IPS DF 19.7 (cell line): ENCODE data around the gene TNRC6A.
"Not testable (repeated sequence)": the region's sequence is repeated elsewhere in the genome, so short reads cannot be mapped to it uniquely, and the experiment has no call there.

ENCODE experiments used
- DNase-seq: peaks from one replicate; pipeline ENCODE4 v3.0.0-alpha.2; 2013; ENCODE audit warnings: low read depth, low spot score

Gene TNRC6A

DNA sequence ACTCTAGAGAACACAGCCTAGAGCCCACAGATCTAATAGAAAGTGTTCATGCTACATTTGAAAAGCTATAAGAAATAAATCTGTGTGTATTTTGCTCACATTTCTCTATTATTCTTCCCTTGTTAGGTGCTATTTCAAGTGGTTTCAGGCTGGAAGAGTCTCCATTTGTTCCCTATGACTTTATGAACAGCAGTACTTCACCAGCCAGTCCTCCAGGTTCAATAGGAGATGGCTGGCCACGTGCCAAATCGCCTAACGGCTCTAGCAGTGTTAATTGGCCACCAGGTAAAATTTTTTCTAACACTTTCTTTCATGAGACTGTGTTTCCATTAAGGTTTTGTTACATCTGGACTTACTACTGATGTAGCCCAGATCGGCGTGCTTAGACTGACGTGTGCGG is 85.6 kb downstream of the TNRC6A start:
- no peak for DNase-seq

- no peak for DNase-seq
These were observed 87.2 kb downstream of the TNRC6A start for GRCh38 chr16:24816688-24817087.

GRCh38 chr16:24819462-24820040 is 90.1 kb downstream of the TNRC6A start:
- DNase-seq = no peak

DNA sequence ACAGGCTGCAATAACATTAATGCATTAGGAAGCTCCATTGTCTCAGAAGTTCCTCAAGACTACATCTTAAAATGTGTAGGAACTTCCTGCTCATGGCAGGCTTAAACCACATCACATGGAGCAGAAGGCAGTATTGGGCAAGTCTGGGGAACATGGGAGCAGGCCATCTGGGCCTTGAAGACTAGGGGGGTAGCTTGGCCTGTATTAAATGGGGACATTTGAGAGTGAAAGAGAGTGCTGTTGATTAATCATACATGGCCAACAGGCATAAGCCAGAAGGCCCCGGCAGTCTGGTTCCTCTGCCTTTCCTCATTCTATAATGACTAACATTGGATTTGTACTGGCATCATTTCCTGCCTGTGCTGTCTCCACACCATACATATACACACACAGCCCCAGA is 91.1 kb downstream of the TNRC6A start:
- no peak for DNase-seq

DNA sequence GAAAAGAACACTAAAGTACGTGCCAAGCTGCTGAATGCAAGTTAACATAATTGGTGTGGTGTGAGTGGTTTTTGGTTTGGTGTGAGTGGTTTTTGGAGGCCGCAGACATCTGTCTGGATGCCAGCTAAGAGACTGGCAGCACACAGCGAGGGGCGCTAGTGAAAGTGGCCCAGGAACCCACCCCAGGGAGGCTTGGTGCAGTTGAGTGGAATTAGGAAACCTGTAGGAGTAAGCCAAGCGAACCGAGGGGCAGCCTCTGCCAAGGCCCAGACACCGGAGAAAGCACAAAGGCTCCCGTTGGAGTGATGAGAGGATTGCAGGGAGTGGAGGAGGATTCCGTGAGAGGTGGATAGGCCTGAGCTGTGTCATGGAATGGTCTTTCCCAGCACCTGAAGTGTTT is 91.7 kb downstream of the TNRC6A start:
- DNase-seq = no peak

DNA sequence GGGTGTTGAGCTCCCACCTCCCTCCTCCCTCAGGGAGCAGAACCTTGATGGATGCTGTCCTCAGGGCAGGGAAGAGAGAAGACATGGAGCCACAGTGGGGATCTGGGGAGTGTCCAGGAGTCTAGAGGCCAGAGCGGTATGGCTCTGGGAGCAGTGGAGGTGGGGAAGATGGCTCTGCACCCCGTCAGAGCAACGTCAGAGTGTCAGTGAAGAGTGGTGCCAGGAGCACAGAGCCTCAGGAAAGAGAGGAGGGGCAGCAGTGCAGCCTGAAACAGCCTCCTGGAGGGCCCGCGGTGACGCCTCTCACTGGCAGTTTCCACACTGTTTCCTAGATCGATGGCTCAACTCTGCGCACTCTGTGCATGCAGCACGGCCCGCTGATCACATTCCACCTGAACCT is 93.1 kb downstream of the TNRC6A start:
- no peak for DNase-seq

DNA sequence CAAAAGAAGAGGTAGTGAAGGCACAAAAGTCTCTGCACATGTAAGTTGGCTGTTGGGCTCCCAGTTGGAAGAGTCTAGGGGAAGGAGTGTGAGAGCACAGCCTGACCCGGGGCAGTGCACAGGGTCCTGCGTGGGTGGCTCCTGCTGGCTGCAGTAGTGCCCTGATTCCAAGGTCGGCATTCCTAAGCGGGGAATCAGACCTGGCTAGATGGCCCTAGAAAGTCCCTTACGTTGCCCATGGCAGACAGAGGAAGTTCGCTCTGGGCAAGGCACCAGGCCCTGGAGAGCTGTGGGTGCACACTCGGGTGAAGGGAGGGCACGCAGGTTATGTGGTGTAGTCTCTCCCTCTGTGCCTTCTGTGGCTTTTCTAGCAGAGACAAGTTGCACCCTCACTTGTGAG is 93.5 kb downstream of the TNRC6A start:
- DNase-seq = no peak

GRCh38 chr16:24825696-24826095 is 96.2 kb downstream of the TNRC6A start:
- no peak for DNase-seq

DNA sequence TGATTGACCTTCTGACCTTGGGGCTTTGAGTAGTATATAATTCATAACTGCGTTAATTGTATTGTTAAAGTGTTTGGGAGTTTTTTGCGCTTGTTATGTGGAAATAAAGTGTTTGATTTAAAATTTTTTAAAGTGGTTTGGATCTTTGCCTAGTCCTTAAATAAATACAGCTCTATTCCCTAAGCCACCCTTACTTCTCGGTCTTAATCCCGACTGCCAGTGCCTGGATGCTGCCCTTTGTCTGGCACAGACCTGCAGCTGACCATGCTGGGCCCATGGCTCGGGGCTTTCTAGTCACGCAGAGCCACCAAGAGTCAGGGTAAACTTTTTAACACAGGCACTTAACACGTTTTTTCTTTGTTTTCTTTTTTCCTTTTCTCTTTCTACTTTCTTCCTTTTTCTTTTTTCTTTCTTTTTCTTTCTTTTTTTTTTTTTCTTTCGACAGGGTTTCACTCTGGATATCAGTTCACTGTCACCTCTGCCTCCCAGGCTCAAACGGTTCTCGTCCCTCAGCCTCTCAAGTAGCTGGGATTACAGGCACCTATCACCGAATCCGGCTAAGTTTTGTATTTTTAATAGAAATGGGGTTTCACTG is 96.7 kb downstream of the TNRC6A start:
- no peak for DNase-seq

DNA sequence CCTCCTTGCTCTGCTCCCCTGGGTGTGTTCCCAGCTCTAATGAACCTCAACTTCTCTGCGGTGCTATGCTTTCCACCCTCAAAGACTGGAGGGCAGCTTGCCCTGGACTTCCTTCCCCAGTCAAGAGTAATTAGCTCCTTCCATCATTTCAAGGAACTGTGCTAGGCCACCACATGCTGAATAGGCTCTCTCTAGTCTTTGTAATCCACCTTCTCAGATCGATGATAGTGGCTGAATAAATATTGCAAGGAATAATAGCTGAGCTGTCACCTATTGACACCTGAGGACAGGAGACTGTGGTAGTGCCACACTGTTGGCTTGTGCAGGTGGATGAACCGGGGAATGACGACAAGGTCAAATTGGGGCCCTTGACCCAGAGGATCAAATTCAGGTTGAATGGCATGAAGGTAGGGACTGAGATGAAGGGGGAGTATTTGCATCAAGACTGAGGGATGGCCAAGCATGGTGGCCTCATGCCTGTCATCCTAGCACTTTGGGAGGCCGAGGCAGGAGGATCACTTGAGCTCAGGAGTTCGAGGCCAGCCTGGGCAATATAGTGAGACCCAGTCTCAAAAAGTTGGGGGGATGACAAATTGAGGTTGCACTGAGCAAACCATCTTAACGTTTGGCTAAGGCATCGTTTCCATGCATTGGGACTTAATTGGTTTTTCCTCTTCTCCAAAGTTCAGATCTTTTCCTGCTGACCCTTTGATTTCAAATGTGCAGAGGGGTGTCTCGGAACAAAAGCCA is 97.5 kb downstream of the TNRC6A start:
- DNase-seq = no peak

- DNase-seq = no peak
These were observed 99.7 kb downstream of the TNRC6A start for GRCh38 chr16:24829153-24829552.

- no peak for DNase-seq
These were observed 103.9 kb downstream of the TNRC6A start for GRCh38 chr16:24833352-24833751.

- no peak for DNase-seq
These were observed 105.2 kb downstream of the TNRC6A start for GRCh38 chr16:24834459-24835335.

DNA sequence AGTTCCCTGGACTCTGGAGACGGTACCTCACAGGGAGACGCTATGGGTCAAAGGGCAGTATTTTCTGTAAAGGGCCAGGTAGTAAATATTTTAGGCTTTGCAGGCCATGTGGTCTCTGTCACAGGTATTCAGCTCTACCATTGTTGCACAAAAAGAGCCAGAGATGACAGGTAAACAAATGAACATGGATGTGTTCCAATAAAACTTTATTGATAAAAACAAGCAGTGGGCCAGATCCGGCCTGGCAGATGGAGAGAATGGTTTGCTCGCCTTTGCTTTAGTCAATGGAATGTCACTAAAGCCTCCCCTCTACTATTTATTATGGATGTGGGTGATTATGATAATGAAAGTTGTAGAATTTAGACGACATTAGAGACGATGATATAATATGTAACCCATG is 107.4 kb downstream of the TNRC6A start:
- no peak for DNase-seq

DNA sequence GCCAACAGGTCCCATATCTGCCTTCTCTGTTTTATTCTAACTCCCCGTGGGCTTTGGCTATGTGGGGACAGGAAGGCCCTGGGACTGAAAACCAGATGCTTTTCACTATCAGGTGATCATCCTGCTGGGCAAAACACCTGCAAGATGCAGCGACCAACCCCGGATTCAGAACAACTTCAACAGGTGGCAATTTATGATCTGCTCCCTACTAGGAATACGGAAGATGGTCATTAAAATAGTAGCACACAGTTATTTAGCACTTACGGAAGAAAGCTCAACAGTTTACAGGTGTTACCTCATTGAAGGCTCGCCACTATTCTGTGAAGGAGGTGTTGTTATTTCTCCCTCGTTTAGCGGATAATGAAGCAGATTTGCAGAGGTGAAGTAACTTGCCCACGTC is 108.5 kb downstream of the TNRC6A start:
- no peak for DNase-seq

DNA sequence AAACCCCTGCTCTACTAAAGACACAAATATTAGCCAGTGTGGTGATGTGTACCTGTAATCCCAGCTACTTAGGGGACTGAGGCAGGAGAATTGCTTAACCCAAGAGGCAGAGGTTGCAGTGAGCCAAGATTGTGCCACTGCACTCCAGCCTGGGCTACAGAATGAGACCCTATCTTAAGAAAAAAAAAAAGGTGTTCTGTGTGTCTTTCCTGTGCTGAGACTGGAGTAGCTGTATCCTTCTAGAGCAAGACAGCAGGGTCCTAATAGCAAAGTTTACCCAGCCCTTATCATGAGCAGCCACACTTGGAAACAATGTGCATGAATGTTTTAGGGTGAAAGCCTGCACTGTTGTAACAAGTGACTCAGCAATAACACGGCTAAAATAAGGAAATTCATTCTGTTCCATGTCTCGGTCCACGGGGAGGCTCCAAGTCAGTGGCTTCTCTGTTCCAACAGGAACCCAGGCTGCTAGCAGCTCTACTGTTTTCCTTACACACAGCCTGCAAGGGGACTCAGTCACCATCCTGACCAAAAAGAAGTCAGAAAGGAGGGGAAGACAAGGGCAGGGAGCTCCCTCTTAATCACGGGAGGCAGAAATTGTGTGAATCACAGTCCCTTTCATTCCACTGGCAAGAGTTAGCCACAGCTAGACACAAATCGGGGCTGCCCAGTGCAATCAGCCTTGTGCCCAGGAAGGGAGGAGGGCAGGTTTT is 109.3 kb downstream of the TNRC6A start:
- no peak for DNase-seq

- DNase-seq = no peak
These were observed 110.0 kb downstream of the TNRC6A start for GRCh38 chr16:24839347-24839972.

- DNase-seq = no peak
These were observed 111.8 kb downstream of the TNRC6A start for GRCh38 chr16:24841291-24841690.

GRCh38 chr16:24844101-24845030 is 114.9 kb downstream of the TNRC6A start:
- DNase-seq = no peak

DNA sequence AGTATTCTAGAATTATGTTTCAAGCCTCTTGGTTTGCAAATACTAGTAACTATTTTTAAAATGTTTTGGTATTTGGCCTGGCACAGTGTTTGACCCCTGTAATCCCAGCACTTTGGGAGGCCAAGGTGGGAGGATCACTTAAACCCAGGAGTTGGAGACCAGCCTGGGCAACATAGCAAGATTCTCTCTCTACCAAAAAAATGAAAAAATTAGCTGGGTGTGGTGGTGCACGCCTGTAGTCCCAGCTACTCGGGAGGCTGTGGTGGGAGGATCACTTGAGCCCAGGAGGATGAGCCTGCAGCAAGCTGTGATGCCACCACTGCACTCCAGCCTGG is 115.5 kb downstream of the TNRC6A start:
- not testable (repeated sequence) for DNase-seq
